Ishikawa (cell line): ENCODE measurements around the gene EGFR.

Source experiments
- CEBPB ChIP-seq: IDR thresholded peaks from 2 replicates; pipeline ENCODE4 v1.6.1; 2012
- NFIC ChIP-seq: IDR thresholded peaks from 2 replicates; pipeline ENCODE4 v1.6.1; 2012
- RAD21 ChIP-seq: IDR thresholded peaks from 2 replicates; pipeline ENCODE4 v1.6.1; 2012; ENCODE audit warnings: low read depth
- TF ChIP-seq, protein P1 (sequence below): IDR thresholded peaks from 2 replicates; pipeline ENCODE4 v1.6.1; 2012; ENCODE audit warnings: low read depth, mild to moderate bottlenecking
- TF ChIP-seq, protein P2 (sequence below): IDR thresholded peaks from 2 replicates; pipeline ENCODE4 v1.6.1; 2012

DNA sequence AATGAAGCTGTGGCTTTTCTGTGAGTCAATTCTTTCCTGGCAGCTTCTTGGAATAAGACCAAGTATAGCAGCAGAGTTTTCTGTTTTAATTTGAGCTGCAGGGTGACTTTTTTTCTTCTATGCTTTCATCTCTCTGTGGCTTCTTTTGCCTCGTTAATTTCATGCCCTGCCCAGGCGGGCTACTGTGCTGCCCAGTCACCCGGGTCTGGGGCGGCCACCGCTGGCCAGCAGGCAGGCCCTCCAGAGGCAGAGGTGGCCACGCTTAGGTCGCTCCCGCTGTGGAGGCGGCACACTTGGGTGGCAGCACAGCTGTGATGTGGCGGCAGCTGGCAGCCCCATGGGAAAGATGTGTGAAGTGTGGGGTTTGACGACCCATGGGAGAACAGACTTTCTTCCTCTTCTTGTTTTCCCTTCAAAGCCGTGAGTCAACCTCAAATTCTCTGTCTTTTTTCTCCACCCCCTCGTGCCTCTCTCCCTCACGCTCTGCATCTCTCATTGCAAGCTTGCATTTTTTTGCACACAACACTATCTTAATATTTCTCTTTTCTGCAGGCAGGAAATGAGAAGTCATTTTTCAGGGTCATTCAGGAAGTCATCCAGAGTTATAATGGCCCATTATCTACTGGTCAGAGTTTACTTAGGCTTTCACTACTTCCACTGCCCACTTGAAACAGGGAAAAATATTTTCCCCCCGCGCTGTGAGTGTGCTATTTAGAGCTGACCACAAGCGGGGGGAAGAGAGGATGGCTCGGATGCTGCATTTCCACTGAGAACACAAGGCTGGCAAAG is 67.8 kb downstream of the EGFR start:
- TF ChIP-seq, protein P1, sequence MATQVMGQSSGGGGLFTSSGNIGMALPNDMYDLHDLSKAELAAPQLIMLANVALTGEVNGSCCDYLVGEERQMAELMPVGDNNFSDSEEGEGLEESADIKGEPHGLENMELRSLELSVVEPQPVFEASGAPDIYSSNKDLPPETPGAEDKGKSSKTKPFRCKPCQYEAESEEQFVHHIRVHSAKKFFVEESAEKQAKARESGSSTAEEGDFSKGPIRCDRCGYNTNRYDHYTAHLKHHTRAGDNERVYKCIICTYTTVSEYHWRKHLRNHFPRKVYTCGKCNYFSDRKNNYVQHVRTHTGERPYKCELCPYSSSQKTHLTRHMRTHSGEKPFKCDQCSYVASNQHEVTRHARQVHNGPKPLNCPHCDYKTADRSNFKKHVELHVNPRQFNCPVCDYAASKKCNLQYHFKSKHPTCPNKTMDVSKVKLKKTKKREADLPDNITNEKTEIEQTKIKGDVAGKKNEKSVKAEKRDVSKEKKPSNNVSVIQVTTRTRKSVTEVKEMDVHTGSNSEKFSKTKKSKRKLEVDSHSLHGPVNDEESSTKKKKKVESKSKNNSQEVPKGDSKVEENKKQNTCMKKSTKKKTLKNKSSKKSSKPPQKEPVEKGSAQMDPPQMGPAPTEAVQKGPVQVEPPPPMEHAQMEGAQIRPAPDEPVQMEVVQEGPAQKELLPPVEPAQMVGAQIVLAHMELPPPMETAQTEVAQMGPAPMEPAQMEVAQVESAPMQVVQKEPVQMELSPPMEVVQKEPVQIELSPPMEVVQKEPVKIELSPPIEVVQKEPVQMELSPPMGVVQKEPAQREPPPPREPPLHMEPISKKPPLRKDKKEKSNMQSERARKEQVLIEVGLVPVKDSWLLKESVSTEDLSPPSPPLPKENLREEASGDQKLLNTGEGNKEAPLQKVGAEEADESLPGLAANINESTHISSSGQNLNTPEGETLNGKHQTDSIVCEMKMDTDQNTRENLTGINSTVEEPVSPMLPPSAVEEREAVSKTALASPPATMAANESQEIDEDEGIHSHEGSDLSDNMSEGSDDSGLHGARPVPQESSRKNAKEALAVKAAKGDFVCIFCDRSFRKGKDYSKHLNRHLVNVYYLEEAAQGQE = no peak
- TF ChIP-seq, protein P2, sequence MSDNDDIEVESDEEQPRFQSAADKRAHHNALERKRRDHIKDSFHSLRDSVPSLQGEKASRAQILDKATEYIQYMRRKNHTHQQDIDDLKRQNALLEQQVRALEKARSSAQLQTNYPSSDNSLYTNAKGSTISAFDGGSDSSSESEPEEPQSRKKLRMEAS = peak; percentile 76
- TF ChIP-seq RAD21 (peak; percentile 1; the same call in 1 of the 2 replicates), NFIC (peak; percentile 83), CEBPB (no peak)
